Measurements from ENCODE around the gene CDKAL1.

The CDKAL1 gene

DNA sequence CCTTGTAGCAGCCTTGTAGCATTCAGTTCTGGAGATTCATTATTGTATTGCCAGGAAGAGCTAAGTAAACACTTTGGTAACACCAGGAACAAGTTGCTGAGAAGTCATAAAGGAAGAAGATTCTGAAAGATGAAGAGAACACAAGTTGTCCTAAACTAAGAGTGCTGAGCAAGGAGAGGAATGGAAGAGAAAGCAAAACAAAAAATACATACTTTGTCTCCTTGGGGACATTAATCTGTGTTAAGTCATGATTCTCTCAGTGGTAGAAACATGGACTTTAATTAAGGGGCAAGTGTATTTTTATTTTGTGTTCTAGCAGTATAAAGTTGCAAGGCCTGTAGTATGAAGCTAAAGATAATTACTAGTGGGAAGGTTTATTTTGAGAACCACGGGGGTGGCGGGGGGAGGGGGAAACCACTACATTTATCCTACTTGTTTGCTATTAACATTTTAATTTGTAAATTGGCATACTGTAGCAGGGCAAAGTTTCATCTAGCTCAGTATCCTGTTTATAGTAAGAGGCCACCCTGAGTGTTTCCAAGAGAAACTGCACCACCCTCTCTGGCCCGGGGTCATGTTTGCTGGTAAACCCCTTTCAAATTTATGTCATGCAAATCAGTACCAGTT is 463.0 kb downstream of the CDKAL1 start:
- DNase-seq = no peak

GRCh38 chr6:20997770-20998147 is 463.5 kb downstream of the CDKAL1 start:
- DNase-seq = no peak

- no peak for DNase-seq
Measured at GRCh38 chr6:20998748-20999448, 464.6 kb downstream of the CDKAL1 start.

DNA sequence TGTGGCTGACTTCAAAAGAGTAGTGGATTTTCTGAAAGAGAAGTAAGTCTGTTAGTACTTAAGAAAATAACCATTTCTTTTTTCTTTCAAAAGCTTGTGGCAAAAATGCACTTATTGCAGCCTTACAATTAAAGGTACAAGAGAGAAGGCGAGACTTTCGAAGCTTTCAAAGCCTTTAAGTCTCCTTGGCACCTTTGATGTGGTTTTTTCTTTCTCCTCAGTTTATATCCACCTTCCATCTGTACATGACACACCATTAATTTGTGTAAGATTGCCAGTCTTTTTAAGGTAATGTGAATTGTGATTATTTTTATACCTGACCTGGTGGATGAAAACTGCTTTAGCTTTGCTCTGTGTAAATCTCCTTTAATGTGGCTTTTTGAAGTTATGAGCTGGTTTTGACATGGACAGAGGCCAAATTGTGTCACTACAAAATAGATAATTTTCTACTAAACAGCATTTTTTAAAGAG is 466.1 kb downstream of the CDKAL1 start:
- no peak for DNase-seq

- DNase-seq = no peak
Measured at GRCh38 chr6:21001736-21002135, 467.5 kb downstream of the CDKAL1 start.

- no peak for DNase-seq
Measured at GRCh38 chr6:21003780-21004541, 469.7 kb downstream of the CDKAL1 start.

DNA sequence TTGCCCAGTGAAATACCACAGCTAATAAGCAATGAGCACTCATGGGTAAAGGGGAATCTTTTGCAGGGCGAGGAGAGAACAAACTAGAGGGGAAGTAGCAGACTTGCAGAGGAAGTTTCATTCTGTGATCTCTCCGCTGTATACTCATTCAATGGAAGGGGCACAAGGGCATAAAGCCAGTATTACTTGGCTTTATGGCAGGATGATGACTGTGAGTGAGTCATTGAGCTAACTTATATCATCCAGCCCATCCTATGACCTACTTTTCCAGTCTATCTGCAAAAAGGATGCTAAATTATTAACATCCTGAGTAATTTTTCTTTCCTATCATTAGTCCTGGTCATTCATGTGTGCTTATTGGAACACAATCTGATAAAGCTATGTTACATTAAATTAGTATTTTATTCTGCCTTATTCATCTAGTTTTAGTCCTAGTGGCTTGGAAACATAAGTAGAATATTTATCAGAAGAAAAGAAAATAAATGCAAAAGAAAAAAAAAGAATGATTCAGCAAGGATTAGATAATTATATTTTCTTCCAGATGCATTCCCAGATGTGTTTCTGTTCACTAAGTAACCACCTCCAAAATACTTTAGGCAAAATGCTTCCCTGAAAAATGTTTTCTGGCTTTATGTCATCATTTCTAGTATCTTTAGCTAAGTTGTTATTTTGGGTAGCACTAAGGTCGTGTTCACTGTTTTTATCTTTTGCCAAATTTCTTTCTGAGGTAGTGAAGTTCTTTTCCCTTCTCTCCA is 471.7 kb downstream of the CDKAL1 start:
- DNase-seq = no peak

- no peak for DNase-seq
Measured at GRCh38 chr6:21019614-21020013, 485.4 kb downstream of the CDKAL1 start.

- DNase-seq = no peak
Measured at GRCh38 chr6:21022343-21023107, 488.3 kb downstream of the CDKAL1 start.

- DNase-seq = no peak
Measured at GRCh38 chr6:21023210-21023609, 489.0 kb downstream of the CDKAL1 start.

GRCh38 chr6:21024616-21025015 is 490.4 kb downstream of the CDKAL1 start:
- DNase-seq = no peak

DNA sequence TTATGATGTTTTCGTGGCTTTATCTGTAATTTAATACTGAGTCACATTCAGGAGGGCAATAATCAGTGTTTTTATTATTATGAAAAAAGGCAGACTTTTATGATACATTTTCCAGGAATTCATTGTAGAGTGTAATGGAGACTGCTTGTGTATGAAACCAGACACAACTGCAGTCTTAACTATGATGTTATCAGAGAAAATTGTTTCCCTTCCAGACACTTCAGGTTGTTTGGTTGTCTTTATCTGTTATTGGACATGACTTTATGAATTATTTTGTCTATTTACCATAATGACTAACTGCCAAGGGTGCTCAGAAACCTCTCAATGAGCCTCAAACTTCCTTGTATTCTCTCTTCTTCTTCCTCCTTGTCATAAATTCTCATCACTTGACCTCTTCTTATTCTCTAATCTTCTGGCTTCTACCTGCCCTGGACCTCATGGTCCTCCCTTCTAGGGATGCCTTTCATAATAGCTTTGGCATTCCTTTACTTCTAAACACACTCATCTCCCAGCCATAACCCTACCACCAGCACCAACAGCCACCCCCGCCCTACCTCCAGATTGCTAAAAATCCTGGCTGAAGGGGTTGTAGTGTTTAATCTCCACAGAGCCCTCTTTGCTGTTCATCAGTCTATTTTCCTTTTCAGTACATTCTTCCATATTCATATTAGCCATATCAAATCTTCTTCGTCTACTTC is 492.5 kb downstream of the CDKAL1 start:
- DNase-seq = no peak

- DNase-seq = no peak
Measured at GRCh38 chr6:21027507-21027906, 493.2 kb downstream of the CDKAL1 start.

GRCh38 chr6:21031182-21031581 is 496.9 kb downstream of the CDKAL1 start:
- DNase-seq = no peak

DNA sequence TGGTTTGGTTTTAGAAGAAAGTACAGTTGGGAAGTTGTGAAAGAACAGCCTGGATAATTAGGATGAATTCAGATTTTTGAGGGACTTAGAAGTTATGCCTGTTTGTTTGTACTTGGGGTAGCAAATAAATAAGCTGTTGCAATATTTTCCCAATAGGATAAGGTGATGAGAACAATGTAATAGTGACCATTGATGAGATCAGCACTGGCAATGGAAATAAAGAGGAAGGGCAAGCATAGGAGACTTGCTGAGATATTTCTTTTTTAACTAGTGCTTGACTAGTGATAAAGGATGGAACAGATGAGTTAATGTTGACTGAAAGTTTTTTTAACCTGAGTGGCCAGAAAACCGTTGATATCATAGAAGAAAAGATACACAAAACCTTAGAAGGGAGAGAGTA is 498.8 kb downstream of the CDKAL1 start:
- no peak for DNase-seq

DNA sequence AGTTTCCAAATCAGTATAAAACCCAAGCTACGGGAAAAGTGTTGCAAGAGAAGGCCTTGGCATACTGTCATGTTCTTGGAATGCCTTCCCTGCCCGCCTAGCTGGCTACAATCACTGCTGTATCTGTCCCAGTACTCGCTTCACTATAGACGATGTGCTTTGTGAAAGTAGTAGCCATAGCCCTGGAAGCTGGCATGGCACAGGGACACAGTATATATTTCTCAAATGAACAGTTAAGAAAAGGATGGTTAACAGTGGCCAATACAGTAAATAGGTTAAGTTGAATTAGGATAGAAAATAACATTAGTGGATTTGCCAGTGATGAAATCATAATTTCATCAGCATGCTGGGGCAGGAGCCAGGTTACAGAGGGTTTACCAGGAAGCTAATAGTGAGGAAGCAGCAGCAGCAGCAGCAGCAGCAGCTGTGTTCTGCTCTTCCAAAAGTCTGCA is 499.3 kb downstream of the CDKAL1 start:
- no peak for DNase-seq

- no peak for DNase-seq
Measured at GRCh38 chr6:21034345-21034744, 500.1 kb downstream of the CDKAL1 start.

GRCh38 chr6:21037453-21037852 is 503.2 kb downstream of the CDKAL1 start:
- no peak for DNase-seq

GRCh38 chr6:21039926-21040325 is 505.7 kb downstream of the CDKAL1 start:
- DNase-seq = no peak

DNA sequence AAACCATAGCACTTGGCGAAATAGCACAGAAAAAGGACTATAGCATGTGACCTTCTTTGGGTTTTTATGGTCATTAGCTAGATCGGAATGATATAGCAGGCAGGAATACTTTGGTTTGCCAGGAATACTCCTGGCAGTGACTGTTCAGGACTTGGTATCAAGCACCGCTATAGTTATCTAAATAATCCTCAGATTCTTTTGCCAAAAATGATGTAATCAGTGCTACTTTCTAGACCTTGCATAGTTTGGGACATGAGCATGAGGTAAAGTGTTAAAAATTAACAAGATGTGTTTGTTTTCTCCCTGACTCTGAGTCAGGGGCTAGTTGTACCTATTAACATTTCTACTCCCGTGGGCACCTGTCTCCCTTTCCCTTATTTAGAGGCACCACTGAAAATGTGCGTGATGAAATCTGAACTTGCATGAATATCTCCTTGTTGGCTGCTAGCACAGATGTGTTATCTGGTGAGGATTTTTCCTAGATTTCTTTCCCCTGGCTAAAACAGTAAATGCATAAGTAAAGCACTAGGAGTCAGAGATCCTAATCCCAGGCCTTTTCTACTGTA is 511.0 kb downstream of the CDKAL1 start:
- no peak for DNase-seq

GRCh38 chr6:21046276-21046675 is 512.0 kb downstream of the CDKAL1 start:
- no peak for DNase-seq

Measured in GDM1 (cell line).